Measurements from ENCODE around the gene SPSB3.
A peak's percentile ranks its signal among the peaks of the same experiment; 100 is the strongest.

DNA sequence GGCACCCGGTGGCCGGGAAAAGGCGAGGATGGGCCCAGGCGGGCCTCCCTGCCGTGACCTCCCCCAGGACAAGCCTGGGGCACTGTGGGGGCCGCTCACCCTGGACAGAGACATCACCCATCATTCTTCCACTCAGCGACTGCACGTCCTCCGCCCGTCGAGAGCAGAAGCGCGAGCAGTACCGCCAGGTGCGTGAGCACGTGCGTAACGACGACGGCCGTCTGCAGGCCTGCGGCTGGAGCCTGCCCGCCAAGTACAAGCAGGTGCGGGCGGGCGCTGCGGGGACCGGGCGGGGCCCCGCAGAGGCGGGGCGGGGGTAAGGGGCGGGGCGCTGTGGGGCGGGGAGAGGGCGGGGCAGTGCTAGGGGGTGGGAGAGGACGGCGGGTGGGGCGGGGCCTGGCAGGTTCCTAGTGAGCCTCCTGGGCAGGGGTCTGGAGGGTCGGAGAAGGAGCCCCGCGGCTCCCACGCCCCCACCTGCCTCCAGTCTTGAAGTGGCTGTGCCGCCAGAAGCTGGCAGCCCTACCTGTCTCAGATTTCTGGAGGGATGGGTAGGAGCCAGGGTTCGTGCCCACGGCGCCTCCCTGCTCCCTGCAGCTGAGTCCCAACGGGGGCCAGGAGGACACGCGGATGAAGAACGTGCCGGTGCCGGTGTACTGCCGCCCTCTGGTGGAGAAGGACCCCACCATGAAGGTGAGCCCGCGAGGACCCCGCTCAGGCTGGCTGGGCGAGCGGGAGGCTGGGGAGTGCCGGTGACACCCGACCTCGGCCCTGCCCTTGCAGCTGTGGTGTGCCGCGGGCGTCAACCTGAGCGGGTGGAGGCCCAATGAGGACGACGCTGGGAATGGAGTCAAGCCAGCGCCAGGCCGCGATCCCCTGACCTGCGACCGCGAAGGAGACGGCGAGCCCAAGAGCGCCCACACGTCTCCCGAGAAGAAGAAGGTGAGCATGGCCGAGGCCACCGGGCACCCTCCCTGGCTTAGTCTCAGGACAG, 18.6 kb downstream of the SPSB3 start:
- no peak for TF ChIP-seq POLR2A (IDR thresholded peaks at IDR 0.05)
- TF ChIP-seq, protein P1, sequence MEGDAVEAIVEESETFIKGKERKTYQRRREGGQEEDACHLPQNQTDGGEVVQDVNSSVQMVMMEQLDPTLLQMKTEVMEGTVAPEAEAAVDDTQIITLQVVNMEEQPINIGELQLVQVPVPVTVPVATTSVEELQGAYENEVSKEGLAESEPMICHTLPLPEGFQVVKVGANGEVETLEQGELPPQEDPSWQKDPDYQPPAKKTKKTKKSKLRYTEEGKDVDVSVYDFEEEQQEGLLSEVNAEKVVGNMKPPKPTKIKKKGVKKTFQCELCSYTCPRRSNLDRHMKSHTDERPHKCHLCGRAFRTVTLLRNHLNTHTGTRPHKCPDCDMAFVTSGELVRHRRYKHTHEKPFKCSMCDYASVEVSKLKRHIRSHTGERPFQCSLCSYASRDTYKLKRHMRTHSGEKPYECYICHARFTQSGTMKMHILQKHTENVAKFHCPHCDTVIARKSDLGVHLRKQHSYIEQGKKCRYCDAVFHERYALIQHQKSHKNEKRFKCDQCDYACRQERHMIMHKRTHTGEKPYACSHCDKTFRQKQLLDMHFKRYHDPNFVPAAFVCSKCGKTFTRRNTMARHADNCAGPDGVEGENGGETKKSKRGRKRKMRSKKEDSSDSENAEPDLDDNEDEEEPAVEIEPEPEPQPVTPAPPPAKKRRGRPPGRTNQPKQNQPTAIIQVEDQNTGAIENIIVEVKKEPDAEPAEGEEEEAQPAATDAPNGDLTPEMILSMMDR (IDR thresholded peaks at IDR 0.05), result peak in 4 of 6 experiments; percentile 9 to 43 (median 26)
